Fibroblast of lung (primary cell): ENCODE data around the gene PCSK2. TPM values are rescaled to one million over a fixed set of nuclear protein-coding genes. Genes with fewer than 3 reads are reported as not detected.

Experiments used
- DNase-seq, 2 donors: peaks; one replicate each; pipeline versions ENCODE4 v3.0.0 to v3.0.0-alpha.2; 2010; ENCODE audit warnings: low read depth in 2 of 2
- H2AFZ ChIP-seq: 2 replicates; pipeline ENCODE4 v1.5.1; 2012; ENCODE audit warnings: low read length, control low read depth, inconsistent platforms
- H3K27ac ChIP-seq: 2 replicates; pipeline ENCODE4 v1.5.1; 2011; ENCODE audit warnings: low read length, control low read depth; ENCODE audit not compliant: insufficient read depth
- H3K27me3 ChIP-seq: 2 replicates; pipeline ENCODE4 v1.5.1; 2011; ENCODE audit warnings: mild to moderate bottlenecking, low read length; ENCODE audit not compliant: control insufficient read depth, insufficient read depth
- H3K36me3 ChIP-seq: 2 replicates; pipeline ENCODE4 v1.5.1; 2011; ENCODE audit warnings: low read length; ENCODE audit not compliant: control insufficient read depth, insufficient read depth
- H3K4me1 ChIP-seq: 2 replicates; pipeline ENCODE4 v1.5.1; 2011; ENCODE audit warnings: low read length; ENCODE audit not compliant: control insufficient read depth, insufficient read depth; ENCODE audit errors: extremely low read depth
- H3K4me2 ChIP-seq: 2 replicates; pipeline ENCODE4 v1.5.1; 2011; ENCODE audit warnings: low read length, control low read depth; ENCODE audit not compliant: insufficient read depth; ENCODE audit errors: extremely low read depth
- H3K4me3 ChIP-seq, 4 experiments: fragments of 200-600 bp in 1 of 4; sonication (generic) in 1 of 4; replicated peaks in 1 of 4; 2 replicates each; pipeline ENCODE4 v1.5.1; 2011 to 2016; ENCODE audit warnings: low read length in 4 of 4, low read depth in 3 of 4, mild to moderate bottlenecking in 3 of 4, control low read depth in 2 of 4, inconsistent platforms in 1 of 4, mixed read lengths in 1 of 4; ENCODE audit not compliant: insufficient read depth in 1 of 4; ENCODE audit errors: control extremely low read depth in 1 of 4
- H3K79me2 ChIP-seq: 2 replicates; pipeline ENCODE4 v1.5.1; 2012; ENCODE audit warnings: mild to moderate bottlenecking, low read length, inconsistent platforms; ENCODE audit not compliant: control insufficient read depth, insufficient read depth
- H3K9ac ChIP-seq: 2 replicates; pipeline ENCODE4 v1.5.1; 2011; ENCODE audit warnings: mild to moderate bottlenecking, low read length, control low read depth; ENCODE audit not compliant: insufficient read depth
- H3K9me3 ChIP-seq: 2 replicates; pipeline ENCODE4 v1.5.1; 2012; ENCODE audit warnings: low read depth, low read length; ENCODE audit not compliant: control insufficient read depth, insufficient read depth
- H4K20me1 ChIP-seq: 2 replicates; pipeline ENCODE4 v1.5.1; 2011; ENCODE audit warnings: low read length; ENCODE audit not compliant: control insufficient read depth, insufficient read depth; ENCODE audit errors: extremely low read depth
- EZH2 ChIP-seq: IDR thresholded peaks from 2 replicates; pipeline ENCODE4 v1.5.1; 2012; ENCODE audit warnings: low read length, control low read depth, mild to moderate bottlenecking; ENCODE audit errors: missing control alignments
- polyA plus RNA-seq, 2 donors: library from polyadenylated mRNA; depleted of rRNA in 1 of 2; stranded (reverse) in 1 of 2; unstranded in 1 of 2; fragments of >200 nt; gene quantifications; 2 replicates each; pipeline ENCODE4 v1.2.1, GENCODE V29; 2011 to 2012; ENCODE audit warnings: missing spikeins in 1 of 2
- total RNA-seq: library from RNA; depleted of rRNA; stranded (reverse); fragments of >200 nt; gene quantifications from 2 replicates; pipeline ENCODE4 v1.2.1, GENCODE V29; 2014
- TF ChIP-seq, protein P1 (sequence below), 2 donors: IDR thresholded peaks in 1 of 2; conservative IDR thresholded peaks in 1 of 2; 1 replicate in 1 of 2; 2 replicates in 1 of 2; pipeline ENCODE4 v1.5.1; 2011 to 2012; ENCODE audit warnings: low read length in 2 of 2, control low read depth in 1 of 2, inconsistent platforms in 1 of 2, low read depth in 1 of 2, mild to moderate bottlenecking in 1 of 2

PCSK2 gene
- total and polyA plus RNA-seq, 2 donors (not counting 1 experiment from before 2014, with no cell fraction given): under 0.01 to 1.2 TPM

GRCh38 chr20:17233626-17234025 lies 6.8 kb downstream of the PCSK2 start:
- Histone ChIP-seq H4K20me1 (no peaks in the 10 kb centered on the region), H3K9me3 (no peaks in the 10 kb centered on the region), H3K36me3 (no peaks in the 10 kb centered on the region), H3K27ac (no peak overlapping the region), H3K79me2 (no peaks in the 10 kb centered on the region), H3K9ac (no peak overlapping the region), H3K4me3 (no peak overlapping the region), H3K27me3 (no peaks in the 10 kb centered on the region), H3K4me1 (no peaks in the 10 kb centered on the region), H3K4me2 (no peak overlapping the region), H2AFZ (no peak overlapping the region)
- no peak for DNase-seq
- TF ChIP-seq, protein P1, sequence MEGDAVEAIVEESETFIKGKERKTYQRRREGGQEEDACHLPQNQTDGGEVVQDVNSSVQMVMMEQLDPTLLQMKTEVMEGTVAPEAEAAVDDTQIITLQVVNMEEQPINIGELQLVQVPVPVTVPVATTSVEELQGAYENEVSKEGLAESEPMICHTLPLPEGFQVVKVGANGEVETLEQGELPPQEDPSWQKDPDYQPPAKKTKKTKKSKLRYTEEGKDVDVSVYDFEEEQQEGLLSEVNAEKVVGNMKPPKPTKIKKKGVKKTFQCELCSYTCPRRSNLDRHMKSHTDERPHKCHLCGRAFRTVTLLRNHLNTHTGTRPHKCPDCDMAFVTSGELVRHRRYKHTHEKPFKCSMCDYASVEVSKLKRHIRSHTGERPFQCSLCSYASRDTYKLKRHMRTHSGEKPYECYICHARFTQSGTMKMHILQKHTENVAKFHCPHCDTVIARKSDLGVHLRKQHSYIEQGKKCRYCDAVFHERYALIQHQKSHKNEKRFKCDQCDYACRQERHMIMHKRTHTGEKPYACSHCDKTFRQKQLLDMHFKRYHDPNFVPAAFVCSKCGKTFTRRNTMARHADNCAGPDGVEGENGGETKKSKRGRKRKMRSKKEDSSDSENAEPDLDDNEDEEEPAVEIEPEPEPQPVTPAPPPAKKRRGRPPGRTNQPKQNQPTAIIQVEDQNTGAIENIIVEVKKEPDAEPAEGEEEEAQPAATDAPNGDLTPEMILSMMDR (conservative IDR thresholded peaks at IDR 0.05 in 1 of 2, IDR thresholded peaks at IDR 0.05 in 1 of 2; ENCODE audit: low read depth in 1 of 2, low read length in 2 of 2): no peak
- no peak for TF ChIP-seq EZH2

- H3K9me3 ChIP-seq: no peaks in the 10 kb centered on the region
- no peak overlapping the region for H3K4me3 ChIP-seq
- TF ChIP-seq, protein P1 (conservative IDR thresholded peaks at IDR 0.05 in 1 of 2, IDR thresholded peaks at IDR 0.05 in 1 of 2; ENCODE audit: low read depth in 1 of 2, low read length in 2 of 2): no peak
- TF ChIP-seq EZH2: no peak
- no peak overlapping the region for H2AFZ ChIP-seq
- no peaks in the 10 kb centered on the region for H3K79me2 ChIP-seq
- H4K20me1 ChIP-seq: no peaks in the 10 kb centered on the region
- H3K27me3 ChIP-seq: no peaks in the 10 kb centered on the region
- no peak overlapping the region for H3K9ac ChIP-seq
- no peaks in the 10 kb centered on the region for H3K36me3 ChIP-seq
- no peak overlapping the region for H3K27ac ChIP-seq
- H3K4me2 ChIP-seq: no peak overlapping the region
- no peak for DNase-seq
- H3K4me1 ChIP-seq: no peaks in the 10 kb centered on the region
Observed at GRCh38 chr20:17236766-17237165, 9.9 kb downstream of the PCSK2 start.

DNA sequence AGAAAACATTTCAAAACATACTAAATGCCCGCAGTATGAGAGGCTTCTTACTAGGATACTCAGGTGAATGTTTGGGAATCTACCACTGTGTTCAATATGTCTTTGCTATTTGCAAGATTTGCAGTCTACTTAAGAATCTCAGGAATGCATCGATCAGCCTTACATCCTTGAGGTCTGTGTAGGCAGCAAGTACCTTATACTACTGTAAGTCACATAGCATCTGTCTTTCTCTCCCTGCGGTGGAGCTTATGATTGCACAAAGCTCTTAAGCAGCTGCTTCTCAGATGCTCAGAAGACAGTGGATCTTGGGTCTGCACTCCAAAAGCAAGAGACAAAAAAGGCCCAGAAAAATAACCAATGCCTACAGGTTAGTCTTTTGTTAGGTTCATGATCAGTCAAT lies 21.4 kb downstream of the PCSK2 start:
- no peak for DNase-seq
- no peak overlapping the region for H3K9ac ChIP-seq
- H3K27ac ChIP-seq: no peak overlapping the region
- no peak overlapping the region for H3K4me2 ChIP-seq
- H3K4me1 ChIP-seq: no peaks in the 10 kb centered on the region
- no peaks in the 10 kb centered on the region for H3K79me2 ChIP-seq
- no peaks in the 10 kb centered on the region for H3K36me3 ChIP-seq
- H3K27me3 ChIP-seq: no peaks in the 10 kb centered on the region
- no peak overlapping the region for H2AFZ ChIP-seq
- H4K20me1 ChIP-seq: no peaks in the 10 kb centered on the region
- TF ChIP-seq EZH2: no peak
- TF ChIP-seq, protein P1 (conservative IDR thresholded peaks at IDR 0.05 in 1 of 2, IDR thresholded peaks at IDR 0.05 in 1 of 2; ENCODE audit: low read depth in 1 of 2, low read length in 2 of 2): no peak
- no peak overlapping the region for H3K4me3 ChIP-seq
- no peaks in the 10 kb centered on the region for H3K9me3 ChIP-seq
